NCI-H69 (cell line): ENCODE measurements around the gene PARL.
"Not testable (repeated sequence)": the region's sequence is repeated elsewhere in the genome, so short reads cannot be mapped to it uniquely, and the experiment has no call there.

Experiments
- DNase-seq: peaks from one replicate; lab custom pipeline; 2025; lab: John Stamatoyannopoulos, UW

Gene PARL

DNA sequence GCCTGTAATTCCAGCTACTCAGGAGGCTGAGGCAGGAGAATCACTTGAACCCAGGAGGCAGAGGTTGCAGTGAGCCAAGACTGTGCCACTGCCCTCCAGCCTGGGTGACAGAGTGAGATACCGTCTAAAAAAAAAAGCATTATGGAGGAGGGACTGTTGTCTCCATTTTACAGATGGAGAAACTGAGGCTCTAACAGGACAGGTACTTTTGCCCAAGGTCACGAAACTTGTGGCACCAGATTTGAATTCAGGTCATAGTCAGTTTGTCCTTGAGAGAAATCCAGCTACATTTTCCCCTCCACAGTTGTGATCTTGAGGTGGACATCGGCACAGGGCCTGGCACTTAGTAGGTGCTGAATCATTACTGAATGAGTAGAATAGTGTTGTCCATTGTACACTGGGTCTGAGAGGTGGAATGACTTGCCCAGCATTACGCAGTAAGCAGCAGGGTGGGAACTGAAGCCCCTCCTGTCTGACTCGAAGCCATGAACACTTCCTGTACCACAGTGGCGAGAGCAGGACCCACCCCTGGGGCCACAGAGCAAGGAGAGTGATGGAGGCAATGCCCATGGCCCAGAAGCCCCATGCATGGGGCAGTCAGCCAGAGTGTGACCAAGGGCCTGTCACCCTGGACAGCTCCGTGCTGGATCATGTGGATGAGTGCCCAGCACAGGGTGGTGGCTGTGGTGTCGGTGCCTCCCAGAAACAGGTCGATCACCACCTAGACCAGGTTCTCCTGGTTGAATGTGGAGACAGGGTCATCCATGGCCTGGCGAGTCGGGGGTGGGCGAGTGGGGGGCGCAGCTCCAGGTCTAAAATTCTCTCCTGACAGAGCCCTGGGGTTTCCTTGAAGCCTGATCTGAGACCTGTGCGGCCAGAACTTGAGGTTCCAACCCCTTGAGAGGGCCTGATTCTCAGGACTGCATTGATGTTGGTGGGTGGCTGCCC, 20.4 kb upstream of the PARL start:
- DNase-seq: no peak

- peak; percentile 57 for DNase-seq
These were observed 13.3 kb upstream of the PARL start for GRCh38 chr3:183898028-183898431.

GRCh38 chr3:183897606-183898005, 12.9 kb upstream of the PARL start:
- no peak for DNase-seq

DNA sequence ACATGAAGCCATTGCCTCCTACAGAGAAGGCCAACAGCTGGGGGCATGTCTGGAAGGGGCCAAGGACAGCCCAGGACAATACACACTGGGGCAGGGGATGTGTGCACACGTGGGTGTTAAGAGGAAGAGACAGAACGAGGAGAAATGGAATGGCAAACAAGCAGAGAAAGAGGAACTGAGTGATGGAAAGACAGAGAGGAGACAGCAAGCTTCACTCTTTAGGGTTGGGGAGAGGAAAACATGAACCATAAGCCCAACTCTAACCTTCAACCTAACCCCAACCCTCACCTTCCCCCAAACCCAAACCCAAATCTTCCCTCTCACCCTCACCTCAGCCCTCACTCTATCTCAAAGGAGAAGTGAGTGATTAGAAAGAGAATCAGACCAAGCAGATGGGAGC, 11.9 kb upstream of the PARL start:
- no peak for DNase-seq

- DNase-seq: no peak
These were observed 11.5 kb upstream of the PARL start for GRCh38 chr3:183896184-183896583.

DNA sequence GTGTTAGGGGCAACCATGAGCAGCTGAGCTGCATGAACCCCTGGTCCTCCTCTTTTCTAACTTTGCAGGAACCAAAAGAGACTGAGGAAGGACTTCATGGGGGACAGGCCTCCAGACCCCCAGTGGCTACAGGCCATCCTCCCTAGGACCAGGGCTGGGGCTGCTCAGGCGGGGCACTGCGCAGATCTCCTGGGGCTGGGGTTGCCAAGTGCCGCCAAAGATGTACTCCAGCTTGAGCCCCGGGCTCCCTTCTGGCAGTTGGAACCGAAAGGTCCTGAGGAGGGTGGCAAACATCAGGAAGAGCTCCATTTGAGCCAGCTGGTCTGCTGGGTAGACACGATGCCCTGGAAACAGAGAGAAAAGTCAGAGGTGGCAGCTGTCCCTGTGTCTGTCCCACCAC, 11.1 kb upstream of the PARL start:
- no peak for DNase-seq

- peak; percentile 69 for DNase-seq
These were observed 10.6 kb upstream of the PARL start for GRCh38 chr3:183895296-183895695.

- peak; percentile 87 for DNase-seq
These were observed 8.0 kb upstream of the PARL start for GRCh38 chr3:183892610-183893214.

- no peak for DNase-seq
These were observed 1.1 kb upstream of the PARL start for GRCh38 chr3:183885766-183886165.

DNA sequence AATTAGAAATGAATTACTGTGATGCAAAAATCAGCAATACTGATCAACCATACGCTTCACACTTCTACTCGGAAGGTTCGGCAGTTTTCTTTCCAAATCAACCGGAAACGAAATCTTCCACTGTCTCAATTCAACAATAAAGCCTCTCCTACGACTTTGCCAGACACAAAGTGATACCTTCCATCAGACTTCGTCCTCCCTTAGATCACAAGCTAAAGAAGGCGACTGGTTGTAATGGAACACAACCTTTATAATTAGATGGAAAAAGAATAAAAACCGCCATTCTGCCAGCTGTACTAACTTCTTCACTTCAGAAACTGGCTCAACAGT, 618 bp downstream of the PARL start:
- no peak for DNase-seq

GRCh38 chr3:183883291-183884096, 1.2 kb downstream of the PARL start:
- DNase-seq: no peak

GRCh38 chr3:183880121-183880520, 4.6 kb downstream of the PARL start:
- no peak for DNase-seq

- DNase-seq: no peak
These were observed 5.4 kb downstream of the PARL start for GRCh38 chr3:183879243-183879642.

DNA sequence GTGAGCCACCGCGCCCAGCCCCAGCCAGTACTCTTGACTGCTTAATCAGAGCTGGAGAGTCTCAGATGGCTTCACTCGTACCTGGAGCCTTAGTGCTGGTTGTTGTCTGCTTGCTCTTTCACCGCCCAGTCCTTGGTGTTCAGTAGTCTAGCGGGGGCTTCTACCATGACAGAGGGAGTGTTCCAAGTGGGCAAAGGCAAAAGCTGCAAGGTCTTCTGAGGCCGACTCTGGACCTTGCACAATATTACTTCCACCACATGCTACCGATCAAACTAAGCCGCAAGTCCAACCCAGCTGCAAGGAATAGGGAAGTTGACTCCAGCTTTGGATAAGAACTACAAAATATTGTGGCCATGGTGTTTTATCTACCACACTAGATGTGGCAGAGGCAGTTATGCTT, 6.6 kb downstream of the PARL start:
- no peak for DNase-seq

DNA sequence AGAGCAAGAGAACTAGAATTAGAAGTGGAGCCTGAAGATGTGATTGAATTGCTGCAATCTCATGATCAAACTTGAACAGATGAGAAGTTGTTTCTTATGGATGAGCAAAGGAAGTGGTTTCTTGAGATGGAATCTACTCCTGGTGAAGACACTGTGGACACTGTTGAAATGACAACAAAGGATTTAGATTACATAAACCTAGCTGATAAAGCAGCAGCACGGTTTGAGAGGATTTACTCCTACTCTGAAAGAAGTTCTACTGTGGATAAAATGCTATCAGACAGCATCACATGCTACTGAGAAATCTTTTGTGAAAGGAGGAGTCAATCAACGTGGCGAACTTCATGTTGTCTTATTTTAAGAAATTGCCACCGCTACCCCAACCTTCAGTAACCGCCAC, 7.5 kb downstream of the PARL start:
- DNase-seq: not testable (repeated sequence)

GRCh38 chr3:183875411-183875810, 9.3 kb downstream of the PARL start:
- DNase-seq: no peak

DNA sequence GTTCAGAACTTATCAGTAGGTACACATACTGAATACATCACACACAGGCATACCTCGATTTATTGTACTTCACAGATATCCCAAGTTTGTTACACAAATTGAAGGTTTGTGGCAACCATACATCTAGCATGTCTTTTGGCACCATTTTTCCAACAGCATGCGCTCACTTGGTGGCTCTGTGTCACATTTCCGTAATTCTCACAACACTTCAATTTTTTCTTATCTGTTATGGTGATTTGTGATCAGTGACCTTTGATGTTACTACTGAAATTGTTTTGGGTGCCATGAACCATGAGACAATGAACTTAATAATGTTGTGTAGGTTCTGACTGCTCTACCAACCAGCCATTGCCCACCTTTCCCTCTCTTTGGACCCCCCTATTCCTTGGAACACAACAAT, 10.8 kb downstream of the PARL start:
- DNase-seq: no peak

DNA sequence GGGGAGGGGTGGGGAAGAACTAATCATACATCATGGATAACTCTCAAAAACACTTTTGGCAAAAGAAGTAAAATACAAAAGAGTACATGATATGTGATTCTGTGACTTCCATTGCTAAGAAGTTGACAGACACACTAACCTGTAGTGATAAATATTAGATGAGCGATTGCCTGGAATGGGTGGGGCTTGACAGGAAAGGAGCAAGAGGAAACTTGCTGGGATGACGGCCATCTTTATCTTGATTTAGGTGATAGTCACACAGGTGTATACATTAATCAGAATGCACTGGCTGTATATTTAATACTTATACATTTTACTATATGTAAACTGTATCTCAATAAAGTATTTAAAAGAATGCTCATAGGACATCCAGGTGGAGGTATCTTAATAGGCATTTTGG, 13.1 kb downstream of the PARL start:
- no peak for DNase-seq

DNA sequence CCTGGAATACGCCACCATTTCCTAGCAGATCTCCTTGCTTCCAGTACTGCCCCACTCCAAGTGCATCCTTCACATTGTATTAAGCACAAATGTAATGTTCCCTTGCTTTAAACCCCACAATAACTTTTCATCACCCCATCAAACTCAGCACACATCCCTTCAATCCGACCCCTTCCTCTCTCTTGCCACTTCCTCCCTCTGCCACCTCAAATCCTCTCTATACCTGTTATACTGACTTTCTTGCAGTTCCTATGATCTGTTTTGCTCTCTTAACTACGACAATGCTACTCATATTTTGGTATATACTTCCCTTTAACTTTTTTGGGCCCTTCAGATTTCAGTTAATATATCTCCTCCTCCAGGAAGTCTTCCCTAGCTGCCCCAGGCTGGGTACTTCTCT, 14.1 kb downstream of the PARL start:
- no peak for DNase-seq

GRCh38 chr3:183868796-183869195, 15.9 kb downstream of the PARL start:
- no peak for DNase-seq

DNA sequence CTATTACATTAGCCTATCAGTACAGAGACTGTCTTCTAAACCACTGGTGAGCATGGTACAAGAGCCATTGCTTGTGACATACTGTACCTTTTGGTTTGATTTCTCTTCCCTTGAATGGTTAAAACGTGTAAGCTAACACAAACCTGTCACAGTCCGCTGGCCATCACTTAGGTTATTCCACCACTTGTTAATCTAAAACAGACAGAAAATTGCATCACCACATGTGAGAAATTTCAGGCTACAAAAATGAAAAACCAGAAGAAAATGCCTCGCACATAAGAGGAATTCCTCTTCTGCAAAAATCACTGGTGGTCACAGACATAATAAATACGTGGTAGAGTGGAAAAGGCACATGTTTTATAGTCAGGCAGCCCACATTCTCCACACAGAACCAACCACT, 22.1 kb downstream of the PARL start:
- DNase-seq: no peak

DNA sequence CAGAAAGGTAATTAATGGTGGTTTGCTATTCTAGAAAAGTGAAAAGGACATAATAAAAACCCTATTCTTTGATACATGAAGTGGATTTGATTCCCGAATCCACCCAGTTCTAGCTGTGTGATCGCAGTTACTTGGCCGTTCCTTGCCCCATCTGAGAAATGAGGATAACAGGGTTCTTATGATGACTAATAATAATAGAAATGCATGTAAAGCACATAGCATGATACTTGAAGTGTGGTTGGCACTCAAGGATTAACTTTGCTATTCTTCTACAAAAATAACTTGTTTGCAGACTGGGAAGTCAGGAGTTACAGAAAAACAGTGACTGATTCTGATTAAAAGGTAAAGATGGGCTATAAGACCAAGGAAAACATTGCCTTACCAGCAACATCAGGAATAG, 26.8 kb downstream of the PARL start:
- no peak for DNase-seq
